ENCODE data around the gene KCNRG.

The KCNRG gene

GRCh38 chr13:49996161-49996915, 18.9 kb upstream of the KCNRG start:
- FAIRE-seq (no peak), DNase-seq (ENCODE audit: insufficient read length, low spot score) (peak; percentile 63)
- no peak for TF ChIP-seq CTCF (IDR thresholded peaks at IDR 0.05; ENCODE audit: insufficient read depth, missing control alignments)

GRCh38 chr13:49996951-49997895, 18.0 kb upstream of the KCNRG start, which contains the start of gene TRIM13:
Gene TRIM13 (plus strand): TSS chr13:49997042. CDS start chr13:50011941, 14,899 bp downstream.
- peak; percentile 25 for FAIRE-seq
- peak; percentile 72 for TF ChIP-seq CTCF (IDR thresholded peaks at IDR 0.05; ENCODE audit: insufficient read depth, missing control alignments)
- no peak for DNase-seq (ENCODE audit: insufficient read length, low spot score)

- no peak for FAIRE-seq
- TF ChIP-seq CTCF (IDR thresholded peaks at IDR 0.05; ENCODE audit: insufficient read depth, missing control alignments) = no peak
- no peak for DNase-seq (ENCODE audit: insufficient read length, low spot score)
Observed at GRCh38 chr13:49997955-49998354, 17.3 kb upstream of the KCNRG start.

- no peak for FAIRE-seq
- no peak for TF ChIP-seq CTCF (IDR thresholded peaks at IDR 0.05; ENCODE audit: insufficient read depth, missing control alignments)
- no peak for DNase-seq (ENCODE audit: insufficient read length, low spot score)
Observed at GRCh38 chr13:49998714-49999624, 16.3 kb upstream of the KCNRG start.

- no peak for TF ChIP-seq CTCF (IDR thresholded peaks at IDR 0.05; ENCODE audit: insufficient read depth, missing control alignments)
- FAIRE-seq (no peak), DNase-seq (ENCODE audit: insufficient read length, low spot score) (no peak)
Observed at GRCh38 chr13:50001287-50001686, 14.0 kb upstream of the KCNRG start.

- no peak for TF ChIP-seq CTCF (IDR thresholded peaks at IDR 0.05; ENCODE audit: insufficient read depth, missing control alignments)
- no peak for DNase-seq (ENCODE audit: insufficient read length, low spot score)
- no peak for FAIRE-seq
Observed at GRCh38 chr13:50006426-50007135, 8.7 kb upstream of the KCNRG start.

Data from D721Med (cell line).